Thoracic aorta (tissue), 2 donors: ENCODE results near the gene IER2. TPM values are rescaled to one million over a fixed set of nuclear protein-coding genes. Genes with fewer than 3 reads are reported as not detected.
A peak's percentile ranks its signal among the peaks of the same experiment; 100 is the strongest.

Experiments
- ATAC-seq: fragments of 150-250 bp; one replicate; pipeline ENCODE4 v1.8.0; 2017; ENCODE audit warnings: low read depth; ENCODE audit not compliant: insufficient number of reproducible peaks, low FRiP score
- DNase-seq: peaks from one replicate; pipeline ENCODE4 v3.0.0-alpha.2; 2020; ENCODE audit warnings: low spot score
- H3K27ac ChIP-seq, 2 donors: fragments of 200-600 bp; sonication (generic); 1 replicate in 1 of 2; 2 replicates in 1 of 2; pipeline ENCODE4 v1.5.1; 2016; ENCODE audit warnings: mild to moderate bottlenecking in 2 of 2, moderate library complexity in 2 of 2
- H3K27me3 ChIP-seq: fragments of 200-600 bp; sonication (generic); replicated peaks from 2 replicates; pipeline ENCODE4 v1.6.0; 2016; ENCODE audit warnings: mild to moderate bottlenecking; ENCODE audit not compliant: insufficient read depth
- H3K36me3 ChIP-seq: fragments of 200-600 bp; sonication (generic); one replicate; pipeline ENCODE4 v1.5.1; 2016
- H3K4me1 ChIP-seq, 2 donors: fragments of 200-600 bp; sonication (generic); 1 replicate in 1 of 2; 2 replicates in 1 of 2; pipeline versions ENCODE4 v1.5.1 to v1.6.0; 2016; ENCODE audit warnings: low read depth in 2 of 2, mild to moderate bottlenecking in 1 of 2; ENCODE audit not compliant: control insufficient read depth in 1 of 2
- H3K4me3 ChIP-seq: fragments of 200-600 bp; sonication (generic); 2 replicates; pipeline ENCODE4 v1.5.1; 2016; ENCODE audit warnings: mild to moderate bottlenecking
- H3K9me3 ChIP-seq: fragments of 200-600 bp; sonication (generic); 2 replicates; pipeline ENCODE4 v1.5.1; 2016
- CTCF ChIP-seq: fragments of 200-600 bp; sonication (generic); IDR thresholded peaks from one replicate; pipeline ENCODE4 v1.5.1; 2019; ENCODE audit warnings: antibody characterized with exemption
- total RNA-seq, 2 donors: library from RNA; depleted of rRNA; stranded (reverse); fragments of >200 nt; gene quantifications; one replicate each; pipeline versions ENCODE4 v1.1.0 to v1.2.3, GENCODE V29; 2016

IER2 gene
- total RNA-seq, 2 donors from 2014 or later: 125 to 440 TPM

- H3K4me3 ChIP-seq: no peak overlapping the region
- H3K4me1 ChIP-seq: peaks cover 0 to 4% of the 10 kb centered on the region in 2 donors
- no peak for ATAC-seq
- no peak overlapping the region for H3K27ac ChIP-seq
- peaks cover 22% of the 10 kb centered on the region for H3K36me3 ChIP-seq
- no peak for TF ChIP-seq CTCF
- no peaks in the 10 kb centered on the region for H3K27me3 ChIP-seq
- no peak for DNase-seq
- H3K9me3 ChIP-seq: no peaks in the 10 kb centered on the region
Measured at GRCh38 chr19:13133241-13133870, 16.9 kb upstream of the IER2 start.

GRCh38 chr19:13134626-13135025, 15.6 kb upstream of the IER2 start:
- ATAC-seq (peak; percentile 24), DNase-seq (no peak)
- Histone ChIP-seq H3K4me3 (no peak overlapping the region), H3K9me3 (no peaks in the 10 kb centered on the region), H3K27me3 (no peaks in the 10 kb centered on the region), H3K27ac (peak overlapping the region in 1 of 2 donors; percentile 47), H3K4me1 (peaks cover 0 to 4% of the 10 kb centered on the region in 2 donors), H3K36me3 (peaks cover 28% of the 10 kb centered on the region)
- no peak for TF ChIP-seq CTCF

- peaks cover 28% of the 10 kb centered on the region for H3K36me3 ChIP-seq
- no peak overlapping the region for H3K4me3 ChIP-seq
- H3K27me3 ChIP-seq: no peaks in the 10 kb centered on the region
- H3K27ac ChIP-seq: peak overlapping the region in 1 of 2 donors; percentile 38
- H3K9me3 ChIP-seq: no peaks in the 10 kb centered on the region
- TF ChIP-seq CTCF: no peak
- no peak for ATAC-seq
- DNase-seq: no peak
- peaks cover 0 to 4% of the 10 kb centered on the region in 2 donors for H3K4me1 ChIP-seq
Measured at GRCh38 chr19:13135068-13136062, 14.8 kb upstream of the IER2 start.

- H3K9me3 ChIP-seq: no peaks in the 10 kb centered on the region
- TF ChIP-seq CTCF: no peak
- peaks cover 28% of the 10 kb centered on the region for H3K36me3 ChIP-seq
- no peak overlapping the region for H3K27ac ChIP-seq
- no peak overlapping the region for H3K4me3 ChIP-seq
- ATAC-seq (no peak), DNase-seq (no peak)
- peaks cover 0 to 4% of the 10 kb centered on the region in 2 donors for H3K4me1 ChIP-seq
- H3K27me3 ChIP-seq: no peaks in the 10 kb centered on the region
Measured at GRCh38 chr19:13137290-13137794, 12.9 kb upstream of the IER2 start.
